ENCODE data around the gene CAMK2G.
A peak's percentile ranks its signal among the peaks of the same experiment; 100 is the strongest.

The CAMK2G gene

GRCh38 chr10:73872190-73872710 lies 2.1 kb downstream of the CAMK2G start:
- DNase-seq (no peak), ATAC-seq (ENCODE audit: insufficient read depth, low read depth) (no peak)
- H3K27ac ChIP-seq (ENCODE audit: low read length), result no peak overlapping the region
- peaks cover 10% of the 10 kb centered on the region for H3K27me3 ChIP-seq (ENCODE audit: insufficient read depth, low read length, poor library complexity)
- H3K4me2 ChIP-seq (ENCODE audit: insufficient read depth, low read length), result peak overlapping the region; percentile 68
- H2AFZ ChIP-seq (ENCODE audit: low read depth, low read length), result no peak overlapping the region
- TF ChIP-seq EZH2 (IDR thresholded peaks at IDR 0.05; ENCODE audit: borderline replicate concordance, low read depth, low read length, severe bottlenecking), result no peak
- TF ChIP-seq, protein P1, sequence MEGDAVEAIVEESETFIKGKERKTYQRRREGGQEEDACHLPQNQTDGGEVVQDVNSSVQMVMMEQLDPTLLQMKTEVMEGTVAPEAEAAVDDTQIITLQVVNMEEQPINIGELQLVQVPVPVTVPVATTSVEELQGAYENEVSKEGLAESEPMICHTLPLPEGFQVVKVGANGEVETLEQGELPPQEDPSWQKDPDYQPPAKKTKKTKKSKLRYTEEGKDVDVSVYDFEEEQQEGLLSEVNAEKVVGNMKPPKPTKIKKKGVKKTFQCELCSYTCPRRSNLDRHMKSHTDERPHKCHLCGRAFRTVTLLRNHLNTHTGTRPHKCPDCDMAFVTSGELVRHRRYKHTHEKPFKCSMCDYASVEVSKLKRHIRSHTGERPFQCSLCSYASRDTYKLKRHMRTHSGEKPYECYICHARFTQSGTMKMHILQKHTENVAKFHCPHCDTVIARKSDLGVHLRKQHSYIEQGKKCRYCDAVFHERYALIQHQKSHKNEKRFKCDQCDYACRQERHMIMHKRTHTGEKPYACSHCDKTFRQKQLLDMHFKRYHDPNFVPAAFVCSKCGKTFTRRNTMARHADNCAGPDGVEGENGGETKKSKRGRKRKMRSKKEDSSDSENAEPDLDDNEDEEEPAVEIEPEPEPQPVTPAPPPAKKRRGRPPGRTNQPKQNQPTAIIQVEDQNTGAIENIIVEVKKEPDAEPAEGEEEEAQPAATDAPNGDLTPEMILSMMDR (IDR thresholded peaks at IDR 0.05; ENCODE audit: borderline replicate concordance, extremely low read depth, low read length, poor library complexity, severe bottlenecking), result no peak
- peak overlapping the region in 1 of 2 experiments; percentile 80; a peak in 1 of 4 replicates for H3K4me3 ChIP-seq (ENCODE audit: low read depth in 1 of 2, low read length in 2 of 2)
- H4K20me1 ChIP-seq (ENCODE audit: insufficient read depth, low read length), result peaks cover 39% of the 10 kb centered on the region
- H3K79me2 ChIP-seq (ENCODE audit: insufficient read depth, low read length), result peaks cover 47% of the 10 kb centered on the region
- peaks cover 45% of the 10 kb centered on the region for H3K36me3 ChIP-seq (ENCODE audit: insufficient read depth, low read length)
- no peaks in the 10 kb centered on the region for H3K9me3 ChIP-seq (ENCODE audit: insufficient read depth, low read length, severe bottlenecking)
- H3K4me1 ChIP-seq (ENCODE audit: insufficient read depth, low read length), result peaks cover 43% of the 10 kb centered on the region
- no peak overlapping the region for H3K9ac ChIP-seq (ENCODE audit: low read depth, low read length)

DNA sequence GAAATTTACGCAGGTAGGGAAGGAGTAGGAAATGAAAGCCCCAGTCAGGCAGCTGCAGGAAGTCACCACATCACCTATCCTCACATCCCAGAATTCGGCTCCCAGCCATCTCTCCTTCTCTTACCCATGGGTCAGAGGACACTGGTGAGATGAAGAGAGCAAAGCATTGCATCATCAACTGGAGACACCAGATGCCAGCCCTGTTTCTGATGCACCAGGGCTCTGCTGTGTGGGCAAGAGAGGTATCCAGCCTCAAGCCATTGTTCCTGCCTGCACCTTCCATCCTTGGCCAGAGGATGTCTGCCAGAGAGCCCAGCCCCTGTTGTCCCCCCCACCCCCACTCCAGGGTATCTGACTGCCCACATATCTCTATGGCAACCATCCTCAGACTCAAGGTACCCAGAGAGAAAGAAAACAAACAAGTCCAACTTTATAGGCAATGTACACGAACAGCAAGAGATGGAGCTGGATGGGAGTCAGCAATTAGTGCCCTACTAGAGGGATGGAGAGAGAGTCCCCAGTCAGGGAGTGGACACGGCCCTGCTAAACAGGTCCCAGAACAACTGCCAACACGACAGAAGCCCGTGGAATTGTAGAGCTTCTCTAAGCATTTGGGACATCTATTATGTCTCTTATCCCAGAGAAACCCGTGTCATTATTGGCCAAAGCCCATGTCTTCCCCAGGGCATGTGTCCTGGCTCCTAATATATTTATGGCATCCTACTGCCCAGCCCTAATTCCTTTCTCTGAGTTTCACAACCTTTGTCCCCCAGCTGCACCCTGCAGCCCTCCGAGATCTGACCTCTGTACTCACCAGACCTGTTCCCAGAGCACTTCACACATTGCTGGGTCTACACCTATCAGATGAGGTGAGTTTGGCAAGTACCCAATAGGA lies 2.8 kb downstream of the CAMK2G start:
- Histone ChIP-seq H3K27ac (ENCODE audit: low read length) (no peak overlapping the region), H3K9me3 (ENCODE audit: insufficient read depth, low read length, severe bottlenecking) (no peaks in the 10 kb centered on the region), H3K4me3 (ENCODE audit: low read depth in 1 of 2, low read length in 2 of 2) (no peak overlapping the region), H3K4me1 (ENCODE audit: insufficient read depth, low read length) (peaks cover 50% of the 10 kb centered on the region), H3K27me3 (ENCODE audit: insufficient read depth, low read length, poor library complexity) (peaks cover 6% of the 10 kb centered on the region), H3K4me2 (ENCODE audit: insufficient read depth, low read length) (peak overlapping the region; percentile 68; the same call in 1 of the 2 replicates), H3K79me2 (ENCODE audit: insufficient read depth, low read length) (peaks cover 52% of the 10 kb centered on the region), H4K20me1 (ENCODE audit: insufficient read depth, low read length) (peaks cover 44% of the 10 kb centered on the region), H3K9ac (ENCODE audit: low read depth, low read length) (no peak overlapping the region), H2AFZ (ENCODE audit: low read depth, low read length) (no peak overlapping the region), H3K36me3 (ENCODE audit: insufficient read depth, low read length) (peaks cover 49% of the 10 kb centered on the region)
- DNase-seq (no peak), ATAC-seq (ENCODE audit: insufficient read depth, low read depth) (no peak)
- TF ChIP-seq EZH2 (IDR thresholded peaks at IDR 0.05; ENCODE audit: borderline replicate concordance, low read depth, low read length, severe bottlenecking), result no peak
- TF ChIP-seq, protein P1 (IDR thresholded peaks at IDR 0.05; ENCODE audit: borderline replicate concordance, extremely low read depth, low read length, poor library complexity, severe bottlenecking), result no peak

DNA sequence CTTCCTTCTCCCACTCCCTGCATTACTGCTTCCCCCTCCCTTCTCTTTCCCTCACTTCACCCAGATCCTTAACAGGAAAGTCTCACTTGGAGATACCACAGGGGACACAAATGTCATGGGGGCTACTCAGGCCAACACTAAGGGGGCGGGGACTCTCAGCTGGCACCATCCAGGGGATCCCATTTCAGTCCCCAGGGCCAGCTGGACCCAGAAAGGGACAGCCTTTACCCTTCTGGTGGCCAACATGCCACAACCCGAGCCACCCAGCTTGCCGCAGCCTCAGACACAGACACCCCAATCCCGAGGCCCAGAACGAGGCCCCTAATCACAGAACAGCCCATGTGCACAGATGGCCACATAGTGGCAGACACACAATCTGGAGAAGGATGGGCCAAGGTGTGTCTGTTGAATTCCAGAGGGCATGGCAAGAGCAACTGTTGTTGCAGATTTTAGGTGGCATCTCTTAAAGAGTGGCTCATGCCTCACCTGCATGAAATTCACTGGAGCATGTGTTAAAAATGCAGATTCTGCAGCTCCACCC lies 5.6 kb downstream of the CAMK2G start:
- TF ChIP-seq, protein P1 (IDR thresholded peaks at IDR 0.05; ENCODE audit: borderline replicate concordance, extremely low read depth, low read length, poor library complexity, severe bottlenecking), result no peak
- no peak for TF ChIP-seq EZH2 (IDR thresholded peaks at IDR 0.05; ENCODE audit: borderline replicate concordance, low read depth, low read length, severe bottlenecking)
- Histone ChIP-seq H3K79me2 (ENCODE audit: insufficient read depth, low read length) (peaks cover 71% of the 10 kb centered on the region), H4K20me1 (ENCODE audit: insufficient read depth, low read length) (peaks cover 60% of the 10 kb centered on the region), H3K4me1 (ENCODE audit: insufficient read depth, low read length) (peaks cover 54% of the 10 kb centered on the region), H3K4me3 (ENCODE audit: low read depth in 1 of 2, low read length in 2 of 2) (no peak overlapping the region), H3K4me2 (ENCODE audit: insufficient read depth, low read length) (no peak overlapping the region), H3K27ac (ENCODE audit: low read length) (no peak overlapping the region), H2AFZ (ENCODE audit: low read depth, low read length) (no peak overlapping the region), H3K27me3 (ENCODE audit: insufficient read depth, low read length, poor library complexity) (no peaks in the 10 kb centered on the region), H3K9me3 (ENCODE audit: insufficient read depth, low read length, severe bottlenecking) (no peaks in the 10 kb centered on the region), H3K9ac (ENCODE audit: low read depth, low read length) (no peak overlapping the region), H3K36me3 (ENCODE audit: insufficient read depth, low read length) (peaks cover 71% of the 10 kb centered on the region)
- ATAC-seq (ENCODE audit: insufficient read depth, low read depth) (no peak), DNase-seq (no peak)
